Activated CD4-positive, alpha-beta T cell treated with anti-CD3 and anti-CD28 coated beads, Interleukin-2, amount 50 U/mL, for 16 hours (primary cell): ENCODE data around the gene PCDH9.
A peak's percentile ranks its signal among the peaks of the same experiment; 100 is the strongest.

ENCODE experiments used
- DNase-seq: peaks from one replicate; pipeline ENCODE4 v3.0.0-alpha.2; 2020

The PCDH9 gene

DNA sequence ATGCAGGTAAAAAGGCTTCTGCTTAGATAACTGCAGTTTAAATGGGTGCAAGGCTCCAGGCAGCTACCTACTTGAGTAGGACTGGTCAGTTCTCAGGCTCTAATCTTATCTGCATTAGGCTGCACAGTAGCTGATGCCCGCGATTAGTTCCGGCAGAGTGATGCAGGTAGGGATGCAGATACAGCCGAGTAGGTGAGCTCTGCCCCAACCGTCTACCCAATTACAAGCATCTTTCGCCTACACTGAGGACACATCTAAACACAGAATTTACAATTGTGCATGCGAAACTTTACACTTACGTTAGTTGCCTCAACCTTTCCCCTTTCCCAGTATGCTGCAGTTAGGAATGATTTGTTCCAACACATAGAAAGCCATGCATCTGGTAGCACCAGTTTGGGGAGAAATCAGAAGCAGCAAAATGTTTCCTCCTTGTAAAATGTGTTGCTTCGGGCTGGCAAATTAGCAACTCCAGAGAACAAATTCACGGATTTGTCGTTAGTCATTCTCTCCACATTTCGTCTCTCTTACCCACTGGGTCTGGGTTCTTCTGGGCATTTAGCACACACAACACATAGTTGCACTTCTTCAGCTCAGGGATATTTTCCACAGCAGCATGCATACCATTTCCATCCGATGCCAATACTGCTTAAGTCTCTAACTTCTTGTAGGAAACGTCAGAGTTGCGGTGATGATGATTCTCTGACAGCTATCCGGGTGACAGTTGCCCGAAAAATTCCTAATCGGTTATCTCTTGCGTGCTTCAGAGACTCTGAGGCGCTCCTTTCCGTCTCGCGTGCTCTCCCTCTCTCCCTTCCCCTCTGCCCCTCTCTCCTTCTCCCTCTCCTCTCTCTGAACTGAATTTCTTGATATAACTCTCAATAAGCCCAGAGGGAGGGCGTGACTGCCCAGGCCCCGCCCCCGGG is at the start of gene PCDH9:
Gene PCDH9 (minus strand): TSS at position 856 of the 923 bp plus-strand sequence. CDS start 1,896 bp downstream, outside the sequence.
- no peak for DNase-seq

DNA sequence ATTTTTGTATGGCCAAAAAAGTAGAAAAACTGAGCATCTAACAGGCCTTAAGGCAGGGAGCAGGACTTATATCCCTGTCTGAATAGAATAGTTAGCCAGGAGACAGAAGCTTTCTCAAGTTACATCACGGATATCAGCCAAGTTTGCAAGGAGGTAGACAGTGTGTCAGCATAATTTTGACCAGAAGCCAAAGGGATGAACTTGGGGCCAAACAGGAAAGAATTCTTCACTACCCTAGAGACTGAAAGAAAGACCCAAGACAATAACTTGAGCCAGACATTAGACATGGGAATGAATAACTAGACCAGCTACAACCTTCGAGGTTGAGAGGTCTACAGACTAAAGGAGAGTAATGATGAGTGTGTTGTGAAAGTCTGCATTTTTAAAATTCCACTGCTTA is 48.1 kb upstream of the PCDH9 start:
- DNase-seq, result no peak

GRCh38 chr13:67277581-67277980 is 47.4 kb upstream of the PCDH9 start:
- no peak for DNase-seq

GRCh38 chr13:67275351-67275960 is 45.3 kb upstream of the PCDH9 start:
- DNase-seq, result no peak

DNA sequence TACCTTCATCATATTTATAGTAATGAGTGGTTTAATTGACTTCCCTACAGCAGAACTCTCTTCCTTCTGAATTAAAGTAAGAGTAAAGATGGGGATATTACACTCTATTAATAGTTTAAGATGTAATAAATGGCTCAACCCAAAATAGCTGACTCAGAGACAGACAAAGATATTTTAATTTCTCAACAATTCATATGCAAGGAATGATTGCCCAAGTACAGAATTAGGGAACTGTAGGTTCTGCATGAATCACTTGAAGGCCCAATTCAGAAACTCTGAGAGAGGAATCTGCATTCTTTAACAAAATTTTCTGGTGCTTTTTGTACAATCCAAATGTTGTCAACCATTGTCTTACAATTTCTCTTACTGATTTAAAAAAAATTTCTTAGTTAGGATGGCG is 42.9 kb upstream of the PCDH9 start:
- no peak for DNase-seq

DNA sequence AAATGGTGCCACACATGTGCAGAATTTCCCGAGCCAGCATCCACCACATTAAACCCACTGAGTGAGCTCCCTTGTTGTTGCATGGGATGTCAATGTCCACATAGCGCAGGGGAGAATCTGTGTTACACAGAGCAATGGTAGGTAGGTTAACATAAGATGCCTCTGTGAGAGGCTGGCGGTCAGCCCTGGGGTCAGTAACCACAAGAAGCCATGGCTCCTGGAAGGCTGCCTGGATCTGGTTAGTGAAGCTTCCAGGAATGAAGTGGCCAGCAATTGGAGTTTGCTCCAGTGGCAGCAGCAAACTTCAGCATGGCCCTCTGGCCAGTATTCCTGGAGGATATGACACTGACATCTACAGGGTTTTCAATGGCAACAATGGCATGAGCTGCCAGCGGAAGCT is 37.0 kb upstream of the PCDH9 start:
- no peak for DNase-seq

- no peak for DNase-seq
Observed at GRCh38 chr13:67259208-67259607, 29.1 kb upstream of the PCDH9 start.

DNA sequence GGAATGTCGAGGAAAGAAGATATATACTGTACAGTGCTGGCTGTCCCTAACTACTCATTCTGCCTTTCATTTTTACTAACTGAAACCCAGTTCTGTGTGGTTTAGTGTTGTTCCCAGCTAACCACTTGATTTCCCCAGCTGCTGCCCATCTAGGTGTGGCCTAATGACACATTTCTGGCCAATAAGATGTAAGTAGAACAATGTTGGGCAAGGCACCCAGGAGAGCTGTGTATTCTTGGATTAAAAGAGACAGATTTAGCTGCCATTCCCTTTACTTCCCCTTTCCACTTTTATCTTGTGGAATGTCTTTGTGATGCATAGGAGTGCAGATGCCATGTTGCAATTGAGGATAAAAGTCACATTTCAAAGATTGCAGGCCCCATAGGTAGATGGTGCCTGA is 28.3 kb upstream of the PCDH9 start:
- DNase-seq, result no peak

- DNase-seq, result no peak
Observed at GRCh38 chr13:67238861-67239260, 8.7 kb upstream of the PCDH9 start.

GRCh38 chr13:67238277-67238859 is 8.2 kb upstream of the PCDH9 start:
- DNase-seq, result peak; percentile 27

- DNase-seq, result no peak
Observed at GRCh38 chr13:67235265-67235664, 5.1 kb upstream of the PCDH9 start.

DNA sequence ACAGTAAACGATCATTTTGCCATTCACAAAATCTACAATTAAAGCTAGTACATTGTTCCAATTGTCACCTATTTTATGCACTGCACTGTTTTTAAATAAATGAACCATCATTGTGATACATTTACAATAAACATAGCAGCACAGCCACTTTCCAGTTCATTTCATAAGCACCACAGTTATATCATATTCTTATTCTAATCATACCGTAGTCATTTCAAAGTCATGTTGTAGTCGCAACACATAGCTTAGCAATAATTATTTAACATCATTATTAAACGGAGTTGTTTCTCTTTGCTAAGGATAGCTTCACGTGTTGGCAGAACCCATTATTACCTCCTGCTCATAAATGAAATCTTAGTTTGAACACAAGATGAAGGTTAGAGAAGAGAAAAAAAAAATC is 2.2 kb upstream of the PCDH9 start:
- DNase-seq, result no peak

GRCh38 chr13:67231289-67232000 is 1.3 kb upstream of the PCDH9 start:
- no peak for DNase-seq

GRCh38 chr13:67230404-67231288 is 510 bp upstream of the PCDH9 start:
- DNase-seq, result peak; percentile 90

- DNase-seq, result no peak
Observed at GRCh38 chr13:67228916-67229315, 1.2 kb downstream of the PCDH9 start.

DNA sequence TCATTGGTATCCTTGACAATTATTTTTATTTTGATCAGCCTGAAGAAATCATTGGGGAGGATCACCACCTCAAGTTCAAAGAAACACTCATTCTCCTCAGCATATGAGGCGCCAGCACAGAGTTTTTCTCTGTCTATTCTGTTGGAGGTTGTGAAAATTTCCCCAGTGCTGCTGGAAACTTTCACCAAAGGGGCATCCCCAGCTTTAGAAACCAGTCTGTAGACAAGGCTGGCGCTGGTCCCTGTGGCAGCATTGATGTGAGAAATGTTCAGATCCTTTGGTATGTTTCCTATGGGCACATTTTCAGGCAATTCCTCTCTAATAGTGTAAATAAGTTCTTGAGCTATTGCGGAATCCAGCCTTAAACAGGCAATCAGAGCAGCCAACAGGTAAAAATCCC is 2.1 kb downstream of the PCDH9 start:
- no peak for DNase-seq

DNA sequence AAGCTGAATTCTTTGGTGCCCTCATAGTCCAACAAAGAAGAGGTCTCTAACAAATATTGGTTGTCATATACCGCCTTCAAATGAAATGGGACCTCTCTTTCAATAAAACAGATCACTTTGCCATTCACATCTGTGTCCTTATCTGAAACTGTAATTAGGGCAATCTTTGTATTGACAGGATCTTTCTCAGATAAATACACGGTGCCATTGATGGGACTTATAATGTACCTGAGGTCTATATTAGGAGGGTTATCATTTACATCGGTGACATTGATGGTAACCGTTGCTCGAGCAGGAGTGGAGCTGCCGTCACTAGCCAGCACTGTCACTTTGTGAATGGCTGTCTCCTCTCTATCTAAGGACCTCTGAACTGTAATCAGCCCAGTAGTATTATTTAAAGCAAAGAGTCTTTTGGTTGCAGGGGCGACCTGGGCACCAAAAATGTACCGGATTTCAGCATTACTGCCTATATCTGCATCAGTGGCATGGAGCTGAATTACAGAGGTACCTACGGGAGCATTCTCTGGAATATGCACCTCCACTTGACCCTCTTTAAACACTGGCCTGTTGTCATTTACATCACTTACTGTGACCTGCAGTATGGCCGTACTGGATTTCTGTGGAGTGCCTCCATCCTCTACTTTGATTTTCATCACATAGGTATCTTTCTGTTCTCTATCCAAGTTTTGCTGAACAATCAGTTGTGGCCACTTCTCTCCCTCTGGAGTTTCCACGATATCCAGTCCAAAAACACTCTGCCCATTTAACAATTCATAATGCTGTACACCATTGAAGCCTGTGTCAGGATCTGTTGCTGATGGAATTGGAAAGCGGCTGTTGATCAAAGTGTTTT is 2.8 kb downstream of the PCDH9 start:
- no peak for DNase-seq

DNA sequence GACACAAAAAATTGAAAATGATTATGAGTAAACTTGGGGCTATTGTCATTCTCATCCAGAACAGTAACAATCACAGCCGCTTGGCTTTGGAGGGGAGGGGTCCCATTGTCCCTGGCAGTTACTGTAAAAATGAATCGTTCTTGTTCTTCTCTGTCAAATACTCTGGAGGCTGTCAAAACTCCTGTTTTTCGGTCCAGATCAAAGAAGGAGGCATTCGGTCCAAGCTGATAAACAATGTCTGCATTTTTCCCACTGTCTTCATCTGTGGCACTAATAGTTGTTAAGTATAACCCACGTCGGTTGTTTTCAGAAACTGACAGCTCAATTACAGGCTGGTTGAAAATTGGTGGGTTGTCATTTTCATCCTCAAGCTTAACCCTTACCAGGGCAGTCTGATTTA is 3.4 kb downstream of the PCDH9 start:
- DNase-seq, result no peak

DNA sequence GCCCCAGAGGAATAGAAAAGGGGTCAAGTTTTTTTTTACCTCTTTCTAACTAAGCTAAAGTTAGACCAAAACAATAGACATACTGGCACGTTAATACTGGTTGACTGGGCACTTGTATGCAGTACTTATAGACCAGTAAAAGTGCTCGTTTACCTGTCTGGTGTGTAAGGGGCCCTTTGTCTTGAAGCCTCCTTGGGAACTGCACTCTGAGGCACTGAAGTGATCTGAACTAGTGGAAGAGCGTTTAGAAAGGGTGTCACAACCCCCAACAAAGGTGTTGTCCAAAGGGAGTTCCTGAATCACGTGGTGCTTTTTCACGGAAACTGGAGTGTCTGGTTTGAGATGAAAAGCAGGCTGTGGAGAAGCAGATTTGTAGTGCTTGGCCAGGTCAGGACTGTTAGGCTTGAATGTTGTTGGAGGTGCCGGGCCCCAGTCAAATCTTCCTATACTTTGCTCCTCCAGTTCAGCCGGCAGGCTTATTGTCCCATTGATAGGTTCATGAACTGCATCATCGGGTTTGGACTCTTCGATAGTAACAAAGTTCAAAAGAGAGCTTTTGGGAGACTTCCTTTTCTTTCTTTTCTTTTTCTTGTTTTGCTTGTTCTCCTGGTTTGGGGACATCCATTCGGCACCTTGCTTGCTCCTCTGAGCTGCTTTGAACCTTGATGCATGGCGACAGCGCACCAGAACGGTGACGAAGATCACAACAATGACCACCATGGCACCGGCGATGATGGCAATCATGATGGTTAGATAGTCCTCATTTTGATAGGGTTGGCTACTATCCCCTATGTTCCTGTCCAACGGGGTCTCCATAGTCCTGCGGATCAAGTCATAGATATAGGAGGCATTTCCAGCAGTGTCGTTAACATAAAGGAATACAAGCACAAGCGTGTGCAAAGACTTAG is 4.6 kb downstream of the PCDH9 start:
- no peak for DNase-seq
